HG03342 (cell line): Measurements from ENCODE around the gene PARD3B.

Source experiments
- ATAC-seq: cut with Tn5 transposase; IDR thresholded peaks from one replicate; pipeline ENCODE4 v1.9.1; 2021; ENCODE audit warnings: mild to moderate bottlenecking, moderate library complexity; ENCODE audit not compliant: unreplicated experiment

The PARD3B gene

GRCh38 chr2:205617905-205618304 lies 1072.6 kb downstream of the PARD3B start:
- no peak for ATAC-seq

DNA sequence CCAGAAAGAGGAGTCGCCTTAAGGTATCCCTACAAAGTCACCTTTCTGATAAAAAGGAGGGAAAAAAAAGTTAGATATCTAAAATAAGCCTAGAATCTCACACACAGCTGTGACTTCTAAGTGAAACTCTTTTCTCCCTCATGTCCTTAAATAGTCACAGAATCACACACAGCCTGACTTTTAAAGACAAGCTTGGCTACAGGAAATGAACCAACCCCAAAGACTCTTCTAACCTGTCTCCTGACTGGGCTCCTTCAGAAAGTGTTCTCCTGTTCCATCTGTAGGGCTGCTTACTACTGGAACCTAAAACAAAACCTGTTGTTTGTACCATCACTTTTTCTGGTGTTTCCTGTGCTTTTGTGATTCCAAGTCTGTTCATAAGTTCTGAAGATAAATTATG lies 1074.3 kb downstream of the PARD3B start:
- no peak for ATAC-seq

GRCh38 chr2:205627085-205627484 lies 1081.8 kb downstream of the PARD3B start:
- no peak for ATAC-seq

GRCh38 chr2:205628422-205628821 lies 1083.1 kb downstream of the PARD3B start:
- ATAC-seq, result no peak

- ATAC-seq, result no peak
These were observed 1084.0 kb downstream of the PARD3B start for GRCh38 chr2:205629091-205629776.

- ATAC-seq, result no peak
These were observed 1088.7 kb downstream of the PARD3B start for GRCh38 chr2:205633994-205634393.

GRCh38 chr2:205636549-205637319 lies 1091.5 kb downstream of the PARD3B start:
- no peak for ATAC-seq

GRCh38 chr2:205637320-205637602 lies 1092.0 kb downstream of the PARD3B start:
- ATAC-seq, result no peak

GRCh38 chr2:205637779-205638503 lies 1092.7 kb downstream of the PARD3B start:
- no peak for ATAC-seq

DNA sequence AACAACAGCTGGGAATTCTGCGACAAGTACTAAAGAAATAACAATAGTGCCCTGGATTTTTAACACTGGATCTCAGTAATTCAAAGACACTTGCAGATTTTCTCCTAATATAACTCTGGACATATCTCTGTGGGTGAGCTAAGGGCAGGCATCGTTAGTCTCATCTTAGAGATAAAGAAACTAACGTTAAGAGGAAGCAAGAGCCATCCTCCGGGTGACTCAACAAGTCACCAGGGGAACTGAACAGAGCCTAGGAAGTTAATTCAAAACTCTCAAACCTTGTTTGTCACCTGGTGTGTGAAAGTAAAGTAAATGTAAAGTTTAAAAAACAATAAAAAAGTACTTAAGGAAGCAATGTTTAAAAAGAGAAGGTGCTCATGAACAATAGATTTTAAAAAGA lies 1095.4 kb downstream of the PARD3B start:
- ATAC-seq, result peak; percentile 70

DNA sequence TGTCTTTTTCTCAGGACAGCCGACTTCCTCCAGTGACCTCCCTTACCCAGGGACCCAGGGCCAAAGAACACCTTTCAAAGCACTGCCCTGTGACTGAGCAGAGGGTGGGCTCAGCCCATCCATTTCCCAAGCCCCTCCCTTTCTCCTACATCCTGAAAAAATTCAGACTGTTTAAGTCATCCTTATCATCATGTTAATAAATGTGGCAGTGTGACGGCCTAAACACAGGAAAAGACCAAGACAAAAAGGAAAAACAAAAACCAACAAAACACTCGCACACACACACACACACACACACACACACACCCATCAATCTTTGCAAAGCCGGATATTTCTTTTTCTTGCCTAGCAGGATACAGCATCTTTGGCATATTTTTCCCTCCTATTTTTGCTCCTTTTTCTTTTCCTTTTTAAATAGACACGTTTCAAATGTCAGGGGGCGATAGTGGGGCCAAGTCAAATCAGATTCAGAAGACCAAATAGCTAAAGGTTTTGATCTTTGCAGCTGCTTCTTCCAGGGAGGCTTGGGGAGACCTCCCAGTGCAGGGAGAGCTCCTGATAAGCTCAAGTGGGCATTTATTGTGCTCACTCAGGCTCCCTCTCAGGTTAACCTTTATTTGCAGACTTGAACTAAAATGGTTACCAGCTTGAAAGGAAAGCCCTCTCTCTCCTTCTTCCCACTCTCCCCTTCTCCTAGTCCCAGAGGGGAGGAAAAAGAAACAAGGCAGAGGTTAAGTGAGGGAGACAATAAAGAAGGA lies 1097.5 kb downstream of the PARD3B start:
- ATAC-seq, result no peak

DNA sequence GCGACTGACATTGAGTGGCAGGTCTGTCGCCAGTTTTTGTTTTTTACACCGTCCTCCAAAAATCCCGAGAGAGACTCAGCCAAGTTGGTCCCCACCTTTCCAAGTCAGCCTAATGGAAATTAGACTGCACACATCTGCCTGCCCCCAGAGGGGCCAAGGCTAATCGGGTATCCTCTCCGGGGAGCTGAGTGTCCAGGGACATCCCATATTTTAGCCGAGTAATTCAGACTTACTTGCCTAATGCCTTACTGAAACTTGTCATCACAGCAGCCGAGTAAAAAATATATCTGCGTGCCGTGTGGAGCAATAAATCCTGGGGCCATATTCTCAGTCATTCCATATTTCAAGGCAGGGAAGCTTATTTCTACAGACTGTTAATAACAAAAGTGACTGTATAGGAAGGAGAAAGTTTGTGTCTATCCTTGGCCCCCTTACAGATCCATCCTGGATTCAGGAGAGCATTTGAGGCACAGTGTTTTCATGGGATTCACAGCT lies 1098.2 kb downstream of the PARD3B start:
- ATAC-seq, result no peak

GRCh38 chr2:205644018-205644417 lies 1098.7 kb downstream of the PARD3B start:
- ATAC-seq, result no peak

- ATAC-seq, result peak; percentile 97
These were observed 1101.4 kb downstream of the PARD3B start for GRCh38 chr2:205646680-205647079.

- no peak for ATAC-seq
These were observed 1105.2 kb downstream of the PARD3B start for GRCh38 chr2:205650450-205650849.

GRCh38 chr2:205650931-205651330 lies 1105.7 kb downstream of the PARD3B start:
- no peak for ATAC-seq

GRCh38 chr2:205651719-205652118 lies 1106.4 kb downstream of the PARD3B start:
- no peak for ATAC-seq

DNA sequence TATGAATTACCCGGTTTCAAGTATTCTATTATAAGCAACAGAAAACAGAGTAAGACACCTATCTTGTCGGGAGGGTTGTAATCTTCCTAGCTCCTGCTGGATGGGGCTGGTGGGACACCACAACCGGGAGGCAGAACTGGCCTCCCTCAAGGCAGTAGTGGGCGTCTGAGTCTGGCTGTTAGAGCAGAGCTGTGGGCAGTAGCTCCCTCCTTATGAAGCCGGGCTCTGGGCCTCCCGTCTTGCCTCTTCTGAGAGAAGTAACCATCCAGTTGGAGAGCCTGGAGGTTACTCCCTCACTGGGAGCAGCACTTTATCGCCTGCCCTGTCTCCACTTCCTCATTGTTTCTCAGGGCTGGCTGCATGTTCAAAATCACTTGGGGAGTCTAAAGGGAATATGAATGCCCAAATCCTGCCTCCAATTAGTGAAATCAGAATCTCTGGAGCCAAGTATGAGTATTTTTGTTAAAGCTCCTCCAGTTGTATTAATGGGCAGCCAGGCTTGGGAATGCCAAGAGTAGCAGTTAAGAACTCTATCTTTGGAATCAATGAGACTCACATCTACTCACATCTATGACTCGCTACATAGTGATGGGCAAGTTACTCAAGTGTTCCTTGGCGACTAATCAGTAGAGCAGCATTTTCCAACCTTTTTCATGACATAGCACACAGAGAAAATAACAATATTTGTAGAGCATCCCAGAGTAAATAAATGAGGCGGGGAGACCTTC lies 1109.8 kb downstream of the PARD3B start:
- ATAC-seq, result no peak

DNA sequence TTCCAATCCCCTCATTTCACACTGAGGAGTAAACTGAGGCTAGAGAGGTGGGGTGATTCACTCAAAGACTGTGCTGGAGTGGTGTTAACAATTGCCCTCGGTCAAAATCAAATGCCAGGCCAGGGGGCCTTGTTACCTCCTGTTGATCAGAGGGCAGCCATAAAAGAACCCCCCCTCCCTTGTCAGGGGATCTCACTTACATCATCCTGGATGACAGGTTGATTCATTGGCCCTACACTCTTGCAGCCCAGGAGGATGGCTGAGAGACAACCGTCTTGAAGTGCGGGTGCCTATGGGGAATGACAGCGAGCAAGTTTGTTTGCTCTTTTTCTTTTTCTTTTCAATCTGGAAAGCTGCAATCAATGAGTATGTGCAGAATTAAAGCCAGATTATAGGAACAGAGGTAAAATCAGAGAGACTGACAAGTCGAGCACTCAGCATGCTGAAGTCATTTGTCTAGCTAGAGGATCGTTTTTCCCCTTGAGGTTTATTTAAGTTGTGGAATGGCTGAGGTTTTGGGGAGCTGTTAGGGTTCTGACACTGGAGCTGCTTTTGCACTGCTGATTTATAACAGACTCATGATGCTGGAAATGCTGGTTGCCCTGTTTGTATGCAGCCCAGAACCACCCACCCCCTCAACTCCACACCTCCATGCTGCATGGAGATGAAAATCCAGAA lies 1110.6 kb downstream of the PARD3B start:
- ATAC-seq, result no peak

DNA sequence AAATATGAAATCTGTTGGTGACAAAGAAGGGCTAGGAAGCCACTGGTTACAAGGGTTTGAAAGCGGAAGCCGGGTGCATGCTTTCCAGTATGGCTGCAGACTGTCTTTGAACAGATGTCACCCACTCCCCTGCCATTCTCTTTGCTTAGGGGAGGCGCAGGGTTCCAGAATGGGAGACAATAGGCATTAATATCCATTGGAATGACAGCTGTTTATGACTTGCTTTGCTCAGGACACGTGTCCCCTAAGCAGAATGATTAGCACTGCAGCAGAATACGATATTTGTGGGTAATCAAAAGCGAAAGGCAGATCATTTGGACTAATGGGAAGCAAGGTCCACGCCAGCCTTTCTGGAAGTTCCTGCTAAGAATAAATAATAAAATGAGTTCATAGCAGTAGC lies 1111.2 kb downstream of the PARD3B start:
- ATAC-seq, result no peak
